ENCODE results near the gene FLNC.

DNA sequence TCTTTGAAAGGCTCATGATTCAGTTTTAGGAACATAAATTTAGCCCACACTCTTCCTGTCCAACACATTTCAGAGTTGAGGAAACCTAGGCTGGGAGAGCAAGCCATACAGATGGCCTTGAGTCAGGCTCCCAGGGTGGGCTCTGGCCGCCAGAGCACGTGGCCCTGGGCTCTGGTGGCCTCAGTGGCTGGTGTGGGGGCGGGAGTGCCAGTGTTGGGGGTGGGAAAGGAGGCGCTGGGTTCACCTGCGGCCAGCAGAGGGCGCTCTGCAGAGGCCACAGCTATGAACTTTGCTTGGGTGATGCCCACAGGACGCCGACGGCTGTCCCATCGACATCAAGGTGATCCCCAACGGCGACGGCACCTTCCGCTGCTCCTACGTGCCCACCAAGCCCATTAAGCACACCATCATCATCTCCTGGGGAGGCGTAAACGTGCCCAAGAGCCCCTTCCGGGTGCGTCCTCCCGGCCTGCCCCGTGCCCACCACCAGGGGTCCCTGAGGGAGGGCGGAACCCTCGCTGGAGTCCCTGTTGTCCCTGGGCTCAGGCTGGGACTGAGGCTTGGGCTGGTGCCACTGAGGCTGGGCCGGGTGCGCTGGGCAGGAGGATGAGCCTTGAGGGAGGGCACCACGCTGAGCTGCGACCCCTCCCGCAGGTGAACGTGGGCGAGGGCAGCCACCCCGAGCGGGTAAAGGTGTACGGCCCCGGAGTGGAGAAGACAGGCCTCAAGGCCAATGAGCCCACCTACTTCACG, 11.9 kb downstream of the FLNC start:
- no peak for TF ChIP-seq SP1 (IDR thresholded peaks at IDR 0.05)
- TF ChIP-seq ELF4 (IDR thresholded peaks at IDR 0.05), result no peak
- TF ChIP-seq BHLHE40 (IDR thresholded peaks at IDR 0.05; ENCODE audit: borderline replicate concordance), result no peak
